ENCODE results near the gene MCTP1. TPM values are rescaled to one million over a fixed set of nuclear protein-coding genes. Genes with fewer than 3 reads are reported as not detected.

The MCTP1 gene
- total and polyA plus RNA-seq, 9 of the 15 experiments (the other 6 are each of a cell fraction or from before 2014, with no cell fraction given): 0.04 to 0.93 (median 0.06) TPM; not detected in 4

- Histone ChIP-seq H3K9ac (ENCODE audit: insufficient read depth in 1 of 2, low read depth in 2 of 2, low read length in 2 of 2) (no peak overlapping the region), H3K4me2 (ENCODE audit: insufficient read depth, low read length) (no peak overlapping the region), H3K27ac (ENCODE audit: extremely low read depth, low read depth, low read length) (no peak overlapping the region), H3K4me3 (no peak overlapping the region), H3K79me2 (ENCODE audit: control insufficient read depth, insufficient read depth, low read length) (no peaks in the 10 kb centered on the region), H3K4me1 (replicated peaks in 1 of 2; ENCODE audit: control insufficient read depth in 2 of 2, insufficient read depth in 2 of 2, low read length in 2 of 2) (no peaks in the 10 kb centered on the region), H4K20me1 (replicated peaks; ENCODE audit: control insufficient read depth, insufficient read depth, low read length) (no peaks in the 10 kb centered on the region), H3K27me3 (ENCODE audit: control insufficient read depth in 2 of 2, insufficient read depth in 2 of 2, low read length in 2 of 2) (no peaks in the 10 kb centered on the region), H3K9me1 (ENCODE audit: control insufficient read depth, insufficient read depth, low read length) (no peaks in the 10 kb centered on the region), H3K36me3 (ENCODE audit: control insufficient read depth, insufficient read depth, low read length) (no peaks in the 10 kb centered on the region), H2AFZ (ENCODE audit: low read depth, low read length) (no peak overlapping the region), H3K9me3 (replicated peaks; ENCODE audit: control insufficient read depth, insufficient read depth, low read depth, low read length) (no peaks in the 10 kb centered on the region)
- peak in 1 of 4 experiments; percentile 9 for DNase-seq (ENCODE audit: extremely low read depth in 1 of 4, low spot score in 3 of 4)
- intact Hi-C loops (cut with micrococcal nuclease): no loop called here
- no TSS peak for BruUV-seq (replicated peaks)
- ChIA-PET POLR2A (no interaction called here), CTCF (ENCODE audit: low intra/inter-chr PET ratio) (no interaction called here)
- ATAC-seq: no peak
- TF ChIP-seq REST (IDR thresholded peaks at IDR 0.05; ENCODE audit: borderline replicate concordance): peak; percentile 95
- TF ChIP-seq REST (CRISPR knock-in tag; IDR thresholded peaks at IDR 0.05; ENCODE audit: low read depth): peak; percentile 89
- peak; percentile 85 for TF ChIP-seq MIER1 (IDR thresholded peaks at IDR 0.05; ENCODE audit: low read depth)
- peak; percentile 92 for TF ChIP-seq EHMT2 (IDR thresholded peaks at IDR 0.05)
- TF ChIP-seq LARP7 (IDR thresholded peaks at IDR 0.05): no peak
- WGBS (ENCODE audit: insufficient coverage, low coverage, missing lambda C conversion rate): 0% methylated on average over 2 of the region's 2 CpGs
- in situ Hi-C loops (cut with MboI): no loop called here
- no peak for FAIRE-seq
These were observed 482.4 kb downstream of the MCTP1 start for GRCh38 chr5:94802450-94802849.
